Endodermal cell (in vitro differentiated cells): ENCODE measurements around the gene SMARCE1. TPM values are rescaled to one million over a fixed set of nuclear protein-coding genes. Genes with fewer than 3 reads are reported as not detected.

Experiments used
- DNase-seq: peaks from one replicate; pipeline ENCODE4 v3.0.0-alpha.2; 2017
- H3K27ac ChIP-seq: 2 replicates; pipeline ENCODE4 v1.5.1; 2013; ENCODE audit warnings: mild to moderate bottlenecking, low read depth, low read length, moderate library complexity
- H3K27me3 ChIP-seq: 2 replicates; pipeline ENCODE4 v1.6.1; 2013; ENCODE audit warnings: mild to moderate bottlenecking, low read length, moderate library complexity; ENCODE audit not compliant: insufficient read depth, control insufficient read depth, poor library complexity, severe bottlenecking
- H3K36me3 ChIP-seq: 2 replicates; pipeline ENCODE4 v1.7.0; 2013; ENCODE audit warnings: mild to moderate bottlenecking, low read length, moderate library complexity; ENCODE audit not compliant: control insufficient read depth, insufficient read depth
- H3K4me1 ChIP-seq: one replicate; pipeline ENCODE4 v1.7.0; 2013; ENCODE audit warnings: low read length; ENCODE audit not compliant: control insufficient read depth, insufficient read depth
- H3K4me3 ChIP-seq: 2 replicates; pipeline ENCODE4 v1.5.1; 2013; ENCODE audit warnings: mild to moderate bottlenecking, low read length, moderate library complexity
- H3K9ac ChIP-seq: 2 replicates; pipeline ENCODE4 v1.6.1; 2013; ENCODE audit warnings: mild to moderate bottlenecking, low read length, moderate library complexity; ENCODE audit not compliant: poor library complexity, severe bottlenecking; ENCODE audit errors: extremely low read depth
- H3K9me3 ChIP-seq: 2 replicates; pipeline ENCODE4 v1.6.1; 2013; ENCODE audit warnings: mild to moderate bottlenecking, low read length, moderate library complexity; ENCODE audit not compliant: control insufficient read depth
- H3K27ac Mint-ChIP-seq: 2 replicates; pipeline ENCODE4 v1.8.0; 2020; ENCODE audit warnings: mixed read lengths
- H3K27me3 Mint-ChIP-seq: 2 replicates; pipeline ENCODE4 v1.8.0; 2021; ENCODE audit warnings: mild to moderate bottlenecking, mixed read lengths; ENCODE audit not compliant: insufficient read depth
- H3K36me3 Mint-ChIP-seq: 2 replicates; pipeline ENCODE4 v1.8.0; 2020; ENCODE audit warnings: low read depth, mixed read lengths
- H3K4me1 Mint-ChIP-seq: 2 replicates; pipeline ENCODE4 v1.8.0; 2020; ENCODE audit warnings: mixed read lengths
- H3K4me3 Mint-ChIP-seq: 2 replicates; pipeline ENCODE4 v1.8.0; 2020; ENCODE audit warnings: mild to moderate bottlenecking, moderate library complexity, mixed read lengths
- H3K9me3 Mint-ChIP-seq: 2 replicates; pipeline ENCODE4 v1.8.0; 2020; ENCODE audit warnings: mild to moderate bottlenecking, mixed read lengths
- WGBS, 2 experiments: methylation state at CpG; one replicate each; pipeline versions ENCODE4 v1.1.5 to v1.1.7; 2013; ENCODE audit warnings: missing lambda C conversion rate in 2 of 2, mixed read lengths in 1 of 2; ENCODE audit not compliant: insufficient coverage in 1 of 2, insufficient read length in 1 of 2; 5-methylcytosine and 5-hydroxymethylcytosine counted together
- total RNA-seq, 2 donors: library from RNA; stranded (reverse); fragmentation: NEBNext Ultra II Directional in 1 of 2; extraction: Animal tissue kit (Norgen Biotek cat#: 25700) in 1 of 2; gene quantifications; 2 replicates in 1 of 2; 3 replicates in 1 of 2; pipeline ENCODE4 v1.2.1, GENCODE V29; 2021
- TF ChIP-seq, protein P1 (sequence below): fragments of 200-600 bp; sonication (generic); conservative IDR thresholded peaks from 2 replicates; pipeline ENCODE4 v1.5.0; 2021; ENCODE audit warnings: antibody characterized with exemption, mild to moderate bottlenecking

SMARCE1 gene
- total RNA-seq, 2 donors from 2014 or later = 156 to 191 TPM

DNA sequence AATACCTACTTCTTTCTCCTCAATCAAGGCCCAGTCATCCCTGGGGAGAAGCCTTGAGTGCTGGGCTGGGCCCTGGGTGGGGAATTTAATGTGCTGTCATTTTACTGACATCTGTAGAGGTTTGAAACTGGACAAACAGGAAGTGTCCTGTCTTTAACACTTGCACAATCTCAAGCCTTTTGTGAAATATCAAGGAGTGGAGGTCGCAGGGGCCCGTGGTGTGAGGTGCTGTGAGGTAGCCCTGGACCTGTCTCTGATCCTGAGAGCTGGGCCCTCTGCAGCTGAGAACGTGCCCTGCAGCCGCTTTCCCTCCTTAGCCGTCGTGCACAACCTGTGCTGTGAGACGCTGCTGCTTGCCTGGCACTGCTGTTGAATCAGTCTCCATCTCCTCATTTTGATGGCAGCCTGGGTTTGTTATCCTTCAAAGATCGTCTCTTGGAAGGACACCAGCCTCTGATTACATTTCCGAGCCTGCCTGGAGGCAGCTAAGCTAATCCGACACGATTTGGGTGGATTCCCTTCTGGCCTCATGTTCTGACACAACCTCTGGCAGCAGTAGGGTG, 29.9 kb downstream of the SMARCE1 start:
- no peaks in the 10 kb centered on the region for H3K27me3 ChIP-seq
- Mint-ChIP-seq H3K4me1 (peaks cover 18% of the 10 kb centered on the region), H3K36me3 (no peaks in the 10 kb centered on the region), H3K4me3 (no peak overlapping the region), H3K9me3 (no peaks in the 10 kb centered on the region), H3K27me3 (peaks cover 10% of the 10 kb centered on the region), H3K27ac (no peak overlapping the region)
- 81 to 84% methylated on average over 8 to 11 of the region's 11 CpGs for WGBS, 2 experiments
- H3K9me3 ChIP-seq = no peaks in the 10 kb centered on the region
- no peak overlapping the region for H3K9ac ChIP-seq
- no peak overlapping the region for H3K27ac ChIP-seq
- peaks cover 5% of the 10 kb centered on the region for H3K4me1 ChIP-seq
- H3K4me3 ChIP-seq = no peak overlapping the region
- peak; percentile 81 for DNase-seq
- no peaks in the 10 kb centered on the region for H3K36me3 ChIP-seq
- TF ChIP-seq, protein P1, sequence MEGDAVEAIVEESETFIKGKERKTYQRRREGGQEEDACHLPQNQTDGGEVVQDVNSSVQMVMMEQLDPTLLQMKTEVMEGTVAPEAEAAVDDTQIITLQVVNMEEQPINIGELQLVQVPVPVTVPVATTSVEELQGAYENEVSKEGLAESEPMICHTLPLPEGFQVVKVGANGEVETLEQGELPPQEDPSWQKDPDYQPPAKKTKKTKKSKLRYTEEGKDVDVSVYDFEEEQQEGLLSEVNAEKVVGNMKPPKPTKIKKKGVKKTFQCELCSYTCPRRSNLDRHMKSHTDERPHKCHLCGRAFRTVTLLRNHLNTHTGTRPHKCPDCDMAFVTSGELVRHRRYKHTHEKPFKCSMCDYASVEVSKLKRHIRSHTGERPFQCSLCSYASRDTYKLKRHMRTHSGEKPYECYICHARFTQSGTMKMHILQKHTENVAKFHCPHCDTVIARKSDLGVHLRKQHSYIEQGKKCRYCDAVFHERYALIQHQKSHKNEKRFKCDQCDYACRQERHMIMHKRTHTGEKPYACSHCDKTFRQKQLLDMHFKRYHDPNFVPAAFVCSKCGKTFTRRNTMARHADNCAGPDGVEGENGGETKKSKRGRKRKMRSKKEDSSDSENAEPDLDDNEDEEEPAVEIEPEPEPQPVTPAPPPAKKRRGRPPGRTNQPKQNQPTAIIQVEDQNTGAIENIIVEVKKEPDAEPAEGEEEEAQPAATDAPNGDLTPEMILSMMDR = peak; percentile 49

DNA sequence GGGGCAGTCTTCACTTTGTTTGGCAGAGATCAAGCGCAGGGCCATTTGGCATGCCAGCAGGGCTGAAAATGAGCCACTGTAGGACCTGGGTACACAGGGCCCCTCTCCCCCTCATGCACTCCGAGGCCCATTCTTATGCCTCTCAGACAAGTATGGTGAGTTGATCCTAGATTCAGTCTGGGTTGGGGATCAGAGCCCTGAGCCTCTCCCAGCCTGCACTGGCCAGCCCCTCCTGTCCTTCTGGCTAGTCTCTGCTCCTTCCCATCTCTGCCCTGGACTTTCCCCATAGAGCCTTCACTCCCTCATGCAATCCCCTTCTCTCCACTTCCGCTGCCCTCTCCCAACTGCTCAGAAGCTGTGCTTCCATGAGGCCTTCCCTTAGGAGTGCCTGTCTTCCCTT, 31.0 kb downstream of the SMARCE1 start:
- Histone ChIP-seq H3K4me3 (no peak overlapping the region), H3K9me3 (no peaks in the 10 kb centered on the region), H3K36me3 (no peaks in the 10 kb centered on the region), H3K27me3 (no peaks in the 10 kb centered on the region), H3K27ac (no peak overlapping the region), H3K9ac (no peak overlapping the region), H3K4me1 (peaks cover 5% of the 10 kb centered on the region)
- Mint-ChIP-seq H3K4me1 (peaks cover 19% of the 10 kb centered on the region), H3K27me3 (peaks cover 10% of the 10 kb centered on the region), H3K4me3 (no peak overlapping the region), H3K27ac (no peak overlapping the region), H3K36me3 (no peaks in the 10 kb centered on the region), H3K9me3 (no peaks in the 10 kb centered on the region)
- TF ChIP-seq, protein P1 = no peak
- DNase-seq = no peak
- WGBS, 2 experiments = 82 to 100% methylated on average over 3 of the region's 3 CpGs

DNA sequence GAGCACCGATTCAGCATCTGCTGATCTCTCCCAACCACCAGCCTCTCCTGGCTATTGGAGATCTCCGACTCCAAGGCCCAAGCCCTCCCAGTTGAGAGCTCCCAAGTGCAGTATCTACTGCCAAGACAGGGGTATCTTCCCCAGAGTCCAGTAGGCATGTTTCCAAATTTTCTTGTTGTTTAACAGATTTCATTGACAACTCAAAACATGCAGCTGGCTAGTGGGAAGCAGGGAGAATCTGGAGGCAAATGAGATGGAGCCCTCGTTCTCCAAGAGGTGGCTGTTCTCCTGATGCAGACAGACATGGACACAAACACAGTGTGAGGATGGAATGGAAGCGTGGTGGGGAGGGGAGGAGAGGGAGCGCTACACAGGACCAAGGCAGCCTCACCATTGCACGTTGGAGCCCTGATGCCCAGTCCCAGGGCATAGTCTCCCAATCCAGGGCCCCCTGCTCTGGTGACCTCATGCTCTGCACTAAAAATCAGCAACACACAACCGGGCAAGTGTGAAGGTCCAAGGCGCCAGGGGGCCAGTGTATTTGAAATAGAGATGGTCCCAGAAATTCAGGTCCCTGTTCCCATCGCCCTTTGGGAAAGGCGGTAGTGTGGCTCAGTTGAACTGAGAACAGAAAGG, 31.7 kb downstream of the SMARCE1 start:
- no peaks in the 10 kb centered on the region for H3K36me3 Mint-ChIP-seq
- Histone ChIP-seq H3K36me3 (no peaks in the 10 kb centered on the region), H3K27ac (no peak overlapping the region), H3K9me3 (no peaks in the 10 kb centered on the region), H3K4me3 (no peak overlapping the region), H3K27me3 (no peaks in the 10 kb centered on the region), H3K9ac (no peak overlapping the region), H3K4me1 (peaks cover 5% of the 10 kb centered on the region)
- no peak overlapping the region for H3K4me3 Mint-ChIP-seq
- TF ChIP-seq, protein P1 = no peak
- WGBS, 2 experiments = 76 to 84% methylated on average over 6 to 10 of the region's 10 CpGs
- H3K27ac Mint-ChIP-seq = no peak overlapping the region
- DNase-seq = no peak
- peaks cover 19% of the 10 kb centered on the region for H3K4me1 Mint-ChIP-seq
- peaks cover 10% of the 10 kb centered on the region for H3K27me3 Mint-ChIP-seq
- no peaks in the 10 kb centered on the region for H3K9me3 Mint-ChIP-seq
